GM18868 (cell line): Measurements from ENCODE around the gene SUCLA2.
"Not testable (repeated sequence)": the region's sequence is repeated elsewhere in the genome, so short reads cannot be mapped to it uniquely, and the experiment has no call there.

Source experiments
- ATAC-seq: cut with Tn5 transposase; IDR thresholded peaks from one replicate; pipeline ENCODE4 v1.9.1; 2021; ENCODE audit warnings: mild to moderate bottlenecking, moderate library complexity; ENCODE audit not compliant: unreplicated experiment

Gene SUCLA2

DNA sequence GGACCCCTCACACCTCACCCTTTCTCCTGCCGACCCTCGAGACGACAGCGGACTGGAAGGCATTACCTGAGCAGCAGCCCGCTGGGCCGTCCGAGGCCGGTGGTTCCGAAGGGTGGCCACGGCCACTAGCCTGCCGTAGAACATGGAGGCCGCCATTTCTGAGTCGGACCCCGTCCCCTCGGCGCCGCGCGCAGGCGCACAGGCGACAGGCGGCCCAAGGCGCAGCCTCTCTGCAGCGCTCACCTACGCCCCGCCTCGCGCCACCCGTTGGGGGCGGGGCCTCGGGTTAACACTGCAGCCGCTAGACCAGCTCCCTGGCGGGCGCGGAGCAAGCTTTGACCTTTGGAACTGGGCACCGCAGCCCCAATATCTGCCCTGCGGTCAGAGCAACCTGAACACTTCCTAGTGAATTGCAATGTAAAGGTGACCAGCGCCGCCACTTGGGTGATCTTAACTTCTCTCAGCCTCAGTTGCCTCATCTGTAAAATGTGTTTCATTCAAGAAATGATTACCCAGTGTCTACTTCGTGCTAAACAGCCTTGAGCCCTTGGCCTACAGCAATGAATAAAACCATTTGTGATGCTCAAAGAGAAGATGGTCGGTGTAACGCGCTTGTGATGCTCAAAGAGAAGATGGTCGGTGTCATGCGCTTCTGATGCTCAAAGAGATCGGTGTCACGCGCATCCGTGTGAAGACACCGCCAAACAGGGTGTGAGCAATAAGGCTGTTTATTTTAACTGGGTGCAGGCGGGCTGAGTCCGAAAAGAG is at the start of gene SUCLA2:
Gene SUCLA2, minus strand, starts transcription at position 160 of the 768 bp plus-strand sequence. Its CDS starts 4 bp downstream, at position 156.
- peak; percentile 99 for ATAC-seq

DNA sequence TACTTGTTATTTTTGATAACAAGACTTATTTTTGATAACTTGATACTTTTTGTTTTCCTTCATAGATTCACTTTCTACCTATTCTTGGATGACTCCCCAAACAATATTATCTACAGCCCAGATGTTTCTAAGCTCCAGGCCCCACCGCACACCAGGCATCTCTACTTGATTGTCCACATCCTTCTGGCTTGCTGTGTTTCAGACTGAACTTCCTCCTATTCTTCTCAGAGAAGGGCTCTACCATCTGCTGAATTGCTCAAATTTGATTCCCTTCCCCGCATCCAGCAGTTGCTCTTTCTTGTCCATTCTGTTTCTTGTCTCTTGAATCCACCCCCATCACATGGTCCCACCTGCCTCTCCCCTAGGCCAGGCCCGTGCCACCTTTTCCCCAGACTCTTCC is 49.5 kb upstream of the SUCLA2 start:
- no peak for ATAC-seq

DNA sequence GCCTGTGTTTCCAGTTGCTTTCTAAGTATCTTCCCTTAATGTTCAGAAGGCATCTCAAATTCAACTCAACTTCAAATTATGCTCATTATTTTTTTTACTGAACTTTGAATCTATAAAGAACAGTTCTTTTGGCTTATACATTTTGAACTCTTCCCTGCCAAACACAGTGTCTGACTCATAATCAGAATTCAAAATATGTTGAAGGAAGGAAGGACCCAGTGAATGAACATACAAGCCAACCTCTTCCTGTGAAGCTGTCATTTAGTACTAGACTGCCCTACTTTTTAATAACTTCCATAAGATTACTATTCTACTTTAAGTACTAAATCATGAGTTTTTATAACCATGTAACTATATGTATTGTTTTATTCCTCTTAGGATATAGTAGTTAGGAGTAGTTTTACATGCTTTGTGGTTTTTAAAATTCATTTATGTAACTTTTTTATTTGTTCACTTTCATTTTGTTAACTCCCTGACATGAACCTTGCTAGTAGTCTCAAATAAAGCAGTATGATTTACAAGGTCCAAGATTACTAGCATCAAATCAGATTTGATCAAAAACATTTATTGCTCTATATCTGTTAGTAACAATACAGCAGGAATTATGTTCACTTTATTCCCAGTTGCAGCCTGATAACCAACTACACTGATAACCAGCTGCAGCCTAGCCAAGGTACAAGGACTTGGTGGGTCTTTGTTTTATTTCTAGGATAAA is 42.9 kb upstream of the SUCLA2 start:
- peak; percentile 60 for ATAC-seq

DNA sequence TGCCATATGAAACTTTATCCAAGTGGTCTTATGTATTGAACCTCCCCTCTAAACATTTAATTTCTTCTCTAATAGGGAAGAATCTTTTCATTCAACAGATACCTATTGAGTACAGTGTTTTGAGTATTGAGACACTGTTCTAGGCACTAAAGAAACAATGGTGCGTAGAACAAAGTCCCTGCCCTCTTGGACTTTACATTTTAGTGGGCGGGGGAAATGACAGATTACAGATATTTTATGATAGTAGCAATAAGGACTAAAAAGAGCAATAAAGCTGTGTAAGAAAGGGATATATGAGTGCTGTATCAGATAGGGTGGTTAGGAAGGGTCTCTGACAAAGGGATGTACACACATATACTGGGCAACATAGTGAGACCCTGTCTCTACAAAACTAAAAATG is 41.8 kb upstream of the SUCLA2 start:
- ATAC-seq = no peak

DNA sequence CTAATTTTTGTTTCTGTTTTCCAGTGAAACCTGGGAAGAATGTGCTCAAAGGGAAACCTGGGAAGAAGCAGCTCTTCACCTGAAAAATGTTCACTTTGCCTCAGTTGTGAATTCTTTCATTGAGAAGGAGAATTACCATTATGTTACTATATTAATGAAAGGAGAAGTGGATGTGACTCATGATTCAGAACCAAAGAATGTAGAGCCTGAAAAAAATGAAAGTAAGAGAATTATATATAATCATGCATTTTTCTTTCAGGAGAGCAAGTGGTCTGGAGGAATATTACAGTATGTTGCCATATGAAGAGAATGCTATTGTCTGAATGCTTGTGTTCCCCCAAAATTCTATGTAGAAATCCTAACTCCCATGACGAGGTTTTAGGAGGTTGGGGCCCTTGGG is 39.8 kb upstream of the SUCLA2 start:
- ATAC-seq = no peak

DNA sequence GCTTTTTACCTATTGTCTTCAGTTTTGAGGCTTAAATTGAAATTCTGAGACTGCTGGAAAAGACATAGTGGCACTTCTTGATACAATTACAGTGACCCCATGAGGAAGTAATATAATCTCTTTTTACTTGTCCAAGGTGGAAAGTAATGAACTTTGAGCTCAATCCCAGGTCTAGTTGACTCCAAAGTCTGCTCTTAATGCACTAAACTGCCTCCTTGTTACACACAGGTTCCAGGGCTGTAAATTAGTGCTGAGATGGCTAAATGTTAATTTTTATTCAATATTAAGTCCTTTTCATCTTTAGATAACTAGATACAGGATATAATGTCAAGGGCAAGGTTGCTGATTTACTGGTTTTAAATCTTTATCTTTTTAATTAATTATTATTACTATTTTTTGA is 39.0 kb upstream of the SUCLA2 start:
- ATAC-seq = no peak

DNA sequence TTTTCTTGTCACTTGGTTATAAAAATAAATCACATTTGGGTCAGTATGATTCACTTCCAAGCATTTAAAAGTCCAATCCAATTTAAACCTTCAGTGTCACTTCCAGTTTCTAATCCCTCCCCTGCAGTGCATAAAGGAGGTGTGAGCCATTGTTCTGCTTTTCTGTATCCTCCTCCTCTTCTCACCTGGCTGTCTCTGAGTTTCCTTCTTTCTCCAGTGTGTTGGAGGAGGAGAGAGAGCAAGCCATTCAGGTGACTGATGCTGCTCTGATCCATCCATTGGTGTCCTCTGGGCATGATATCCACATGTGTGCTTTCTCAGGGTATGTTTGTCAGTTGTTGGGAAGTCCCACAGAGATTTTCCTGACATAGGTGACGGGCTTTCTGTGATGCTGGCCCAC is 37.7 kb upstream of the SUCLA2 start:
- ATAC-seq = no peak

DNA sequence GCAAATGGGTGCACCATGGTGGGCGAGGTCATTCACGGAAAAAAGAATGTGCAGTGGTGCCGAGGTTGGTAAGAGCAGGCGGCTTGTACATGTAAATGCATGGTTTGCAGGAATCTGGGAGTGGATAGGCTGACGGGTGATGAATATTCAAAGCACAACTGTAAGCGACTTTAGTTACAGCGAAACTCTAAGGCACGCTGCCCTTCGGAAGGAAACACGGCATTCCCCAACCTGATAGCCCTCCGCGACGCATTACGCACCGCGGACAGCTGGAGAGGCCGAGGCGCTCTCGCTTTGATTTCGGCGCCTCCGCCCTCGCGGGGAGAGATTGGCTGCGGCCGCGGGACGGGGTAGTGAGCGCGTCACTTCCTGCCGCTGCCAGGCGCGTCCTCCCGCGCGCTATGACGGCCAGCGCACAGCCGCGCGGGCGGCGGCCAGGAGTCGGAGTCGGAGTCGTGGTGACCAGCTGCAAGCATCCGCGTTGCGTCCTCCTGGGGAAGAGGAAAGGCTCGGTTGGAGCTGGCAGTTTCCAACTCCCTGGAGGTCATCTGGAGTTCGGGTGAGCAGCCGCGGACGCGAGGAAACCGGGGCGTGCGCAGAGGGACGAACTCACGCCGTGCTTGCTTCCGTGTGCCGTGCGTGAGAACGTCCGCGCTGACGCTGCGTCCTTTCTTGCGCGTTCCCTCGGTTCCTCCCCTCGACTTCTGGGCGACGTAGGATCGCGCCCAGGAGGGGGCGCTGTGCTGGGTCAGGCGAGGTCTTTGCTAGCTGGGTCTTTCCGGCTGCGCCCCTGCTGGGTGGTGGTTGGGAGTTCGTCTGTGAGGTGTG is 36.5 kb upstream of the SUCLA2 start, which contains the start of gene NUDT15:
Gene NUDT15, plus strand, starts transcription at position 381 of the 828 bp plus-strand sequence. Its CDS starts 21 bp downstream, at position 402.
- ATAC-seq = peak; percentile 93

DNA sequence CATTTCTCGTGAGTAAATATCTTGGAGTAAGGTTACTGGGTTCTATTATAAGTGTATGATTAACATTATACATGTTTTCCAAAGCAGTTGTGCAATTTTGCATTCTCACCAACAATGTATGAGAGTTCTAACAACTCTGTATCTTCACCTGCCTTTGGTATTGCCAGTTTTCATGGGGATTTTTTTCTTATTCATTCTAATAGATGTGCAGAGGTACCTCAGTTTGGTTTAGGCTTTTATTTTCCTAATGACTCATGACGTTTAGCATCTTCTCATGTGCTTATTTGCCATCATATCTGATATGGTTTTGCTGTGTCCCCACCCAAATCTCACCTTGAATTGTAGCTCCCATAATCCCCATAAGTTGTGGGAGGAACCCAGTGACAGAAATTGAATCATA is 28.8 kb upstream of the SUCLA2 start:
- no peak for ATAC-seq

DNA sequence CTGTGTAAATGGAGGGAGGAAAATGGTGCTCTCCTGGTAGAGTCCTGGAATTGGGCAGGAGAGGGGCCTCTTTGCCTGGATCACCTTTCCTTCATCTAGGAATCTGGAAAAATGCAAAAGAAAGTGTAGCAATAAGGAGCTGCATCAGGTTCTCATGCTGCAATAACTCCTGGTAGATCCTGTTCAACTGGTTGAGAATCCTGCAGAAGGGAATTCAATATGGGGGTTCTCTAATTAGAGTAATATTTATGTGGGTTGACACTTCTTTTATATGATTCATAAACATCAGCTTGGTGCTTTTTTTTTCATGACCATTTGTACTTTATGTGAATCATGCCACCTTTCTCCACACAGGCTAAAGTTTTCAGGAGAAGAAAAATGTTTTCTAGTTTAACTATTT is 27.0 kb upstream of the SUCLA2 start:
- no peak for ATAC-seq

DNA sequence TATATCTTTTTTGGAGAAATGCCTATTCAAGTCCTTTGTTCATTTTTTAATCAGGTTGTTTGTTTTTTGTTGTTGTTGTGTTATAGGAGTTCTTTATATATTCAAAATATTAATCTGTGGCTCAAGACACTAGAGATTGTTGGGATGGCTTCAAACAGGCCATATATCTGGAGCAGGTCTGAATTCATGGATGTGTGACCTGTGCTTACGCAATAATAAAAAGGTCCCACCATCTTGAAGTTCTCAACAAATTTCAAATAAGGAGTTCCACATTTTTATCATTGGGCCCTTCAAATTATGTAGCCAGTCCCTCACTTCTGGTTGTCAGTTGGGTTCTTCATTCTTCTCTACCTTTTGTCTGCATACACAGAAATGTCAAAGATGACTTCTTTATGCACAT is 18.7 kb upstream of the SUCLA2 start:
- no peak for ATAC-seq

DNA sequence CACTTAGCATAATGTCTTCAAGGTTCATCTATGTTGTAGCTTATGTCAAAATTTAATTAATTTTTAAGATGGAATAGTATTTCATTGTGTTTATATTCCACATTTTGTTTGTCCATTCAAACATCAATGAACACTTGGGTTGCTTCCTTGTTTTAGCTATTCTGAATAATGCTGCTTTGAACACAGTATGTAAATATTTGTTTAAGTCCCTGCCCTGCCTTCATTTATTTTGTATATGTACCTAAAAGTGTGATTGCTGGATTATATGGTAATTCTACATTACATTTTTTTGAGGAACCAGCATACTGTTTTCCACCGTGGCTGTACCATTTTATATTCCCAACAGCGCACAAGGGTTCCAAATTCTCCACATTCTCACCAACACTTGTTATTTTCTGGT is 17.6 kb upstream of the SUCLA2 start:
- ATAC-seq = no peak

DNA sequence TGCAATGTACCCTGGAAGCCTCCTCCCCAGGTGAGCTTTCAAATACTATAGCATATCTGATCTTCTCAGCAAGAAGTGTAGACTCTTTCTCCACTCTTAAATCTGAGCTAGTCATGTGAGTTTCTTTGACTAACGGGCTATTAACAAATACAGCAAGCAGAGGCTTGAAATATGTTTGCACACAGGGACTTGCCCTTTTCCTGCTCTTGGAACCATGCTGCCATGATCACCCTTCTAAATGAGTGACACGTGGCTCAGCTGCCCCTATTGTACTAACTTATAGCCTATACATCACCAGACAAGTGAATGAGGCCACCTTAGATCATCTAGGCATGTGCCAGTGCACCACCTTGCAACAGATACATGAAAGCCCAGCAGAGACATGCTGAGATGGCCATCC is 13.3 kb upstream of the SUCLA2 start:
- no peak for ATAC-seq

DNA sequence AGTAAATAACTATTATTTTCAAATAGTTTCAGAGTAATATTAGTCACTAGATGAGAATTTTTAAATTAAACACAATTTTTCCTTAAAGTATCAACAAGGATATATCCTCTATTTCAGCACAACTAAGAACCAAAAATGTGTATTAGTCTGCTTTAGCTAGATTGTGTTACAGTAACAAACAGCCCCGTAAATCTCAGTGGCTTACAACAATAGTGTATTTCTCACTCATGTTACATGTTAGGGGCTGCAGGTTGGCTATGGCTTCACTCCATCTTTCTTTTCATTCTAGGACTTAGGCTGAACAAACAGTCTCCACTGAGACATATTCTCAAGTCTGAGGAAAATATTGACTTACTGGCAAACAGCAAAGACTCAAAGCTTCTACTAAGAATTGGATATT is 11.6 kb upstream of the SUCLA2 start:
- no peak for ATAC-seq

DNA sequence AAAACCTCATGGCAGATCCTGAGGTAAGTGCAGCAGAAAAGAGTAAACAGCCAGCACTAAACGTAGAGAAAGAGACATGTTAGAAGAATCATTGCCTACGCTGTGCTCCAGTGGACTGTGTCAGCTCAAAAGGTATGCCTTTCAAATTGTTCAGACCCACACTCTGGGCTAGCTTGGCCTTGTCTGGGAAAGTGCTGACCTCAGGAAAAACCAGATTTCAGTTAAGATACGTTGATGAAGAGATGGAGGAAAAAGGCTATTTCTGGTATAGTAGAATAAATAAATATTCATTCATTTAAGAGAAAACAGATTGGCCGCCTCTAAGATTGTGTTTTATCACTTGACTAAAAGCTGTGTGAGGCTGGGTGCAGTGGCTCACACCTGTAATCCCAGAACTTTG is 9.6 kb upstream of the SUCLA2 start:
- no peak for ATAC-seq

DNA sequence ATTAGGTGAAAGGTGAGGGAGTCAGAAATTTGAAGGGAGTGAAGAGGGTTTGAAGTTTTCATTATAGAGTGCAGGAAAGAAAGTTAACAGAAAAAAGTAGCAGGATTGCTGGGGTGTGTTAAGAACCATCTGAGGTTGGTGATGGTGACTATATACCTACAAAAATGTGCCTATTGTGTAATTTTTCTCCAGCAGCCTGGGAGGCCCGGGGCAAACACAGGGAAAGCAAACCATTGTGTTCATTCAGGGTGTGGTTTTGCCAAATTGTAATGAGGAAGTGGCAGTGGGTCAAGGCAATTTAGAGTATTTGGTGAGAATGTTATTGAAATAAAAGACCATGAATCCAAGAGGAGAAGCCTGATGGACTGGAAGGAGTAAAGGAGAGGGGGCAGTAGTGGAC is 8.2 kb upstream of the SUCLA2 start:
- no peak for ATAC-seq

DNA sequence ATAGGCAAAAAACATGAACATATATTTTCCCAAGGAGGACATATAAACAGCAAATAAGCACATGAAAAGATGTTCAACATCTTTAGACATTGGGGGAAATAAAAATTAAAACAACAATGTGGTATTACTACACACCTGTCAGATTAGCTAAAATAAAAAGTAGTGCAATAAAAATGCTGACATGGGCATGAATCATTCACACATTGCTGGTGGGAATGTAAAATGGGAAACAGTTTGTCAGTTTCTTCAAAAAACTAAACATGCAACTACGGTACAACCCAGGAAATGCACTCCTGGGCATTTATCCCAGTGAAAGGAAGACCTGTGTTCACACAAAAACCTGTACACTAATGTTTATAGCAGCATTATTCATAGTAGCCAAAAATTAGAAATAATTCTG is 5.3 kb upstream of the SUCLA2 start:
- ATAC-seq = no peak

DNA sequence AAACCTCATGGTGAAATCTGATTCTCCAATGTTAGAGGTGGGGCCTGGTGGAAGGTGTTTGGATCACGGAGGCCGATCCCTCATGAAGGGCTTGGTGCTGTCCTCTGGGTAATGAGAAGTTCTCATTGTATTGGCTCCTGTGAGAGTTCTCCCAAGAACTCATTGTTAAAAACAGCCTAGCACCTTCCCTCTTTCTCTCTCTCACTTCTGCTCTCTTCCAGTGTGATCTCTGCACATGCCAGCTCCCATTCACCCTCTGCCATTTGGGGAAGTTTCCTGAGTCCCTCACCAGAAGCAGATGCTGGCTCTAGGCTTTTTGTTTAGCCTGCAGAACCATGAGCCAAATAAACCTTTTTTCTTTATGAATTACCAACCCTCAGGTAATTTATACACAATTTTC is 3.1 kb upstream of the SUCLA2 start:
- no peak for ATAC-seq

DNA sequence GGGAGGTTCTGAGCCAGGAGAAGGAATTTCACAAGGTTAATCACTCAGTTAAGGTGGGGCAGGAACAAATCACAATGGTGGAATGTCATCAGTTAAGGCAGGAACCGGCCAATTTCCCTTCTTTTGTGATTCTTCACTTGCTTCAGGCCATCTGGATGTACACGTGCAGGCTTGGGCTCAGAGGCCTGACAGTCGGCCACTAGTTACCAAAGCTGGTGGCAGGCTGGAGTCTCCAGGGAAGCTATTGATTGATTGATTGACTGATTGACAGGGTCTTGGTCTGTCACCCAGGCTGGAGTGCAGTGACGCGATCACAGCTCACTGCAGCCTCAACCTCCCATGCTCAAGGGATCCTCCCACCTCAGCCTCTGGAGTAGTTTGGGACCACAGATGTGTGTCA is 926 bp upstream of the SUCLA2 start:
- not testable (repeated sequence) for ATAC-seq

DNA sequence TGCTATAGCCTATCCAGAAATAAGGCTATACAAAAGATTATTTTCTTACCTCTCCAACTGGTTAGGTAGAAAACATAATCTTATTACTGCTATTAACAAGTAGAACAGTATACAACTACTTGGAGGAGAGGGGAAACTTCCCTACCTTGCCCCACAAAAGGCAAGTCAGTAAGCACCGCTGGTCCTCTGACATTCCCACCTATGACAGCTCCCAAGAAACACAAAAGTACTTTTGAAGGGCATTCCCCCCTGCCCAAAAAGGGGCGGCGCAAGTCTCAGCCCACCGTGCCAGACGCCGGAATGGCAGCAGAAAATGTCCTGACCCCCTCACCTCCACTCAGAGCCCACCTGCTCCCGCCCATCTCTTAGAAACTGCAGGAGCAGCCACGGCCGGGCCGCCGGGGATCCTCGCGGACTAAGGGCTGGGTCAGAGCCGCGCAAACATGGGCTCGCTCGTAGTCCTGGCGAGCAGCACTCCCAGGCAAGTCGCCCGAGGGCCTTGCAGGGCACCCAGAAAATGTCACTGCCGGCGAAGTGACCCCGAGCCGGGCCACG is 437 bp downstream of the SUCLA2 start:
- peak; percentile 31 for ATAC-seq

DNA sequence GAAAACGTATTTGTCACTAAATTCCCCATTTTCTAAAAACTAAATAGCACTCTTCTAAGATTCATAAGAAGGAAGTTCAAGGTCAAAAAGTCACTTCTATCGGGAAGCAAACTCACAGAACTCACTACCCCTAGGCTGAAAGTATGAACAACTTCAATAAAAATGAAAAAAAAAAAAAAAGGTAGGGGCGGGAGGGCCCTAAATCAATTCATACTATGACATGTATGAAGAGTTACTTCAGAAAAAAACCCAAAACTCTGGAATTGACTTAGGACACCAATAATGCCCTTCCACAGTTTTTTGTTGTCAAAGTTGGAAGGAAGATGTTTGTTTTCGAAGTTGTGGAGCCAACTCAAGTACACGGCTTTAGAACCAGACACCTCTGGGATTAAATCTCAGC is 1.1 kb downstream of the SUCLA2 start:
- no peak for ATAC-seq
